ENCODE data around the gene DUSP7. TPM values are rescaled to one million over a fixed set of nuclear protein-coding genes. Genes with fewer than 3 reads are reported as not detected.

Gene DUSP7
- total RNA-seq, 1 experiment from 2014 or later = 9.9 TPM

DNA sequence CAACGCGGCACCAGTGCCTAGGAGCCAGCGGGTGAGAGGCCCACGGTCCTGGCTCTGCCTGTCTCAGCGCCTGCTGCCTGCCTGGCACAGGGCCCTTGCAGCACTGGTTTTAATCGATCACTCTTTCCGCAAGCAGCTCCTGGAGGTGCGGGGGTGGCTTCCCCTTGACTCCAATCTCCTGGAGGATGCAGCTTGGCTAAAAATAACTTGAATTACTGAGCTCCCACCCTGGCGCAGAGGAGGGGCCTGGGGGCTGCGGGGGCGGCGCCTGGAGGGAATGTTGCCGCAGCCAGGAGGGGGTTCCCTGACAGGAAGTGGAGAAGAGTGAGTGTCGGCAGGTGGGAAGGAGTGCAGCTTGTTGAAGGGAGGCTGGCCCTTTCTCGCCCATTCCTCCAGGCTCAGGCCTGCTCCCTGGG lies 50.8 kb downstream of the DUSP7 start:
- Mint-ChIP-seq H3K27me3 (ENCODE audit: insufficient read depth, unreplicated experiment) (no peaks in the 10 kb centered on the region), H3K4me3 (ENCODE audit: unreplicated experiment) (no peak overlapping the region), H3K36me3 (ENCODE audit: insufficient read depth, unreplicated experiment) (no peaks in the 10 kb centered on the region), H3K9me3 (ENCODE audit: unreplicated experiment) (no peaks in the 10 kb centered on the region), H3K4me1 (ENCODE audit: low read depth, unreplicated experiment) (no peaks in the 10 kb centered on the region), H3K27ac (ENCODE audit: unreplicated experiment) (no peak overlapping the region)
- H3K9me3 ChIP-seq = no peaks in the 10 kb centered on the region
- BruUV-seq (replicated peaks) = no TSS peak
- no peaks in the 10 kb centered on the region for H3K4me1 ChIP-seq
- ChIA-PET CTCF (interaction anchor here (1.0 kb wide), 1 partner anchor 31 kb away, joined by 3 read pairs; no protein-coding TSS in a partner anchor), POLR2A (no interaction called here)
- no peak for DNase-seq
- TF ChIP-seq, protein P1, sequence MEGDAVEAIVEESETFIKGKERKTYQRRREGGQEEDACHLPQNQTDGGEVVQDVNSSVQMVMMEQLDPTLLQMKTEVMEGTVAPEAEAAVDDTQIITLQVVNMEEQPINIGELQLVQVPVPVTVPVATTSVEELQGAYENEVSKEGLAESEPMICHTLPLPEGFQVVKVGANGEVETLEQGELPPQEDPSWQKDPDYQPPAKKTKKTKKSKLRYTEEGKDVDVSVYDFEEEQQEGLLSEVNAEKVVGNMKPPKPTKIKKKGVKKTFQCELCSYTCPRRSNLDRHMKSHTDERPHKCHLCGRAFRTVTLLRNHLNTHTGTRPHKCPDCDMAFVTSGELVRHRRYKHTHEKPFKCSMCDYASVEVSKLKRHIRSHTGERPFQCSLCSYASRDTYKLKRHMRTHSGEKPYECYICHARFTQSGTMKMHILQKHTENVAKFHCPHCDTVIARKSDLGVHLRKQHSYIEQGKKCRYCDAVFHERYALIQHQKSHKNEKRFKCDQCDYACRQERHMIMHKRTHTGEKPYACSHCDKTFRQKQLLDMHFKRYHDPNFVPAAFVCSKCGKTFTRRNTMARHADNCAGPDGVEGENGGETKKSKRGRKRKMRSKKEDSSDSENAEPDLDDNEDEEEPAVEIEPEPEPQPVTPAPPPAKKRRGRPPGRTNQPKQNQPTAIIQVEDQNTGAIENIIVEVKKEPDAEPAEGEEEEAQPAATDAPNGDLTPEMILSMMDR (IDR thresholded peaks at IDR 0.05; ENCODE audit: insufficient read depth in 1 of 2, low read depth in 1 of 2, low read length in 1 of 2, severe bottlenecking in 1 of 2, unreplicated experiment in 1 of 2) = no peak
- no peak overlapping the region for H3K4me3 ChIP-seq (ENCODE audit: low read depth, low read length)
- H3K27me3 ChIP-seq (replicated peaks; ENCODE audit: control insufficient read depth, insufficient read depth, low read length) = no peaks in the 10 kb centered on the region
- intact Hi-C loops (cut with micrococcal nuclease; ENCODE audit: unreplicated experiment) = no loop called here
- no peaks in the 10 kb centered on the region for H3K36me3 ChIP-seq (ENCODE audit: control insufficient read depth, insufficient read depth, low read length)

DNA sequence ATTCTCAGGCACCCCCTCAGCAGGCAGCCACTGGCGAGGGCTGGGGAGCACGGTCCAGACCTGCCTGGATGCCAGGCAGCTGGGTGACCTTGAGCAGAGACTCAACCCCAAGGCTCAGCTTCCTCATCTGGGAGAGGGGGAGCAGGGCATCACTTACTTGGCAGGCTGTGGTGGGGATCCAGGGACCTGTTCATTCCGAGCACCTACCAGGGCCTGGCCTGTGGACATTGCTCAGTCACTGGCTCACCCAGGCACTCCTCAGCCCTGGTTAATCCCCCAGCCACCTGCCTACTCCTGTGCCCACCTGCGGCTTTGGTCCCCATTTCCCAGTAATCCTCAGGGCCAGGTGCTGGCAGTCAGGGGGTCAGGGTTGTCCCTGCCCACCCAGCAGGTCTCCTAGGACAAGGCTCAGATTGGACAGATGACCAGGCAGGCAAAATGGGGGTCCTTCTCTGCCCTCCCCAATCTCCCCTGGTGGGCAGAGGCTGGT lies 51.4 kb downstream of the DUSP7 start:
- Histone ChIP-seq H3K9me3 (no peaks in the 10 kb centered on the region), H3K4me1 (no peaks in the 10 kb centered on the region), H3K27me3 (replicated peaks; ENCODE audit: control insufficient read depth, insufficient read depth, low read length) (no peaks in the 10 kb centered on the region), H3K4me3 (ENCODE audit: low read depth, low read length) (no peak overlapping the region), H3K36me3 (ENCODE audit: control insufficient read depth, insufficient read depth, low read length) (no peaks in the 10 kb centered on the region)
- DNase-seq = no peak
- CTCF ChIA-PET = interaction anchor here (1.0 to 1.7 kb wide), 7 partner anchors 32 to 140 kb away, joined by 3 to 11 read pairs (median 4); partner anchors contain the start of gene DUSP7
- no peaks in the 10 kb centered on the region for H3K9me3 Mint-ChIP-seq (ENCODE audit: unreplicated experiment)
- no peaks in the 10 kb centered on the region for H3K36me3 Mint-ChIP-seq (ENCODE audit: insufficient read depth, unreplicated experiment)
- H3K27ac Mint-ChIP-seq (ENCODE audit: unreplicated experiment) = no peak overlapping the region
- H3K4me3 Mint-ChIP-seq (ENCODE audit: unreplicated experiment) = no peak overlapping the region
- intact Hi-C loops (cut with micrococcal nuclease; ENCODE audit: unreplicated experiment) = no loop called here
- BruUV-seq (replicated peaks) = no TSS peak
- POLR2A ChIA-PET = no interaction called here
- no peaks in the 10 kb centered on the region for H3K4me1 Mint-ChIP-seq (ENCODE audit: low read depth, unreplicated experiment)
- TF ChIP-seq, protein P1 (IDR thresholded peaks at IDR 0.05; ENCODE audit: insufficient read depth in 1 of 2, low read depth in 1 of 2, low read length in 1 of 2, severe bottlenecking in 1 of 2, unreplicated experiment in 1 of 2) = no peak
- H3K27me3 Mint-ChIP-seq (ENCODE audit: insufficient read depth, unreplicated experiment) = no peaks in the 10 kb centered on the region

DNA sequence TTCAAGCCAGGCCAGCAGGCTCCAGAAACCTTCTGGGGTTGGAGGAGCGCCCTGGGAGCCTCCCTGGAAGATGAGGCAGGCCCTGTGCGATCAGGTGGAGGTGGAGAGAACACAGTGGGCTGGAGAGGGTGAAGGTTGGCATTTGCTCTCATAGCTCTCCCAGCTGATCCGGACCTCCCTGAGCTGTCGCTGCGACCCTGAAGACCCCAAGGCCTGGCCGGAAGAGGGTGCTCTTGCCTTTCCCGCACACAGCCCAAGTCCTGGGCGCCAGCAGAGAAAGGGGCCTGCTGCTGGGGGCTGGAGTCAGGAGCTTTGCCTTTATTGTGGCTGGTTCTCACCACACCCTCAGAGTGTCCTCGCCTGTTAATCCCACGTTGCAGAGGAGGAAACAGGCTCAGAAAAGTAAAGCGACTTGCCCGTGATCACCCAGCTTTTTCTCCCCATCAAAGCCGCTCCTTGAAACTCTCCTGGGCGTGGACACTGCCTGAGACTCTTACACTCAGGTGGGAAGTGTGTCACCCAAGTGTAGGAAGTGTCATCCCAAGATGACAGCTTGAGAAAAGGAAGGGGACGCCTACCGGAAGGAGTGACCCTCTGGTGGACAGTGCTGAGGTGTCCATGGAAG lies 52.1 kb downstream of the DUSP7 start:
- no peak overlapping the region for H3K27ac Mint-ChIP-seq (ENCODE audit: unreplicated experiment)
- ChIA-PET POLR2A (interaction anchor here (0.6 to 0.9 kb wide), 2 partner anchors 19 to 53 kb away, joined by 3 to 10 read pairs; no protein-coding TSS in a partner anchor), CTCF (interaction anchor here (1.1 to 1.7 kb wide), 7 partner anchors 35 to 141 kb away, joined by 3 to 11 read pairs (median 4); partner anchors contain the start of gene DUSP7)
- DNase-seq = peak in 1 of 2 experiments; percentile 37
- BruUV-seq (replicated peaks) = no TSS peak
- no peaks in the 10 kb centered on the region for H3K4me1 Mint-ChIP-seq (ENCODE audit: low read depth, unreplicated experiment)
- no peaks in the 10 kb centered on the region for H3K4me1 ChIP-seq
- no peaks in the 10 kb centered on the region for H3K9me3 ChIP-seq
- no peaks in the 10 kb centered on the region for H3K27me3 Mint-ChIP-seq (ENCODE audit: insufficient read depth, unreplicated experiment)
- TF ChIP-seq, protein P1 (IDR thresholded peaks at IDR 0.05; ENCODE audit: insufficient read depth in 1 of 2, low read depth in 1 of 2, low read length in 1 of 2, severe bottlenecking in 1 of 2, unreplicated experiment in 1 of 2) = peak in 1 of 2 experiments; percentile 57
- intact Hi-C loops (cut with micrococcal nuclease; ENCODE audit: unreplicated experiment) = no loop called here
- no peaks in the 10 kb centered on the region for H3K27me3 ChIP-seq (replicated peaks; ENCODE audit: control insufficient read depth, insufficient read depth, low read length)
- H3K9me3 Mint-ChIP-seq (ENCODE audit: unreplicated experiment) = no peaks in the 10 kb centered on the region
- no peak overlapping the region for H3K4me3 Mint-ChIP-seq (ENCODE audit: unreplicated experiment)
- no peaks in the 10 kb centered on the region for H3K36me3 ChIP-seq (ENCODE audit: control insufficient read depth, insufficient read depth, low read length)
- H3K36me3 Mint-ChIP-seq (ENCODE audit: insufficient read depth, unreplicated experiment) = no peaks in the 10 kb centered on the region
- H3K4me3 ChIP-seq (ENCODE audit: low read depth, low read length) = no peak overlapping the region
